ENCODE measurements around the gene ZBP1.
A peak's percentile ranks its signal among the peaks of the same experiment; 100 is the strongest.

The ZBP1 gene

GRCh38 chr20:57658833-57659516 is 38.7 kb upstream of the ZBP1 start:
- peak; percentile 20 for DNase-seq (ENCODE audit: extremely low spot score)
- TF ChIP-seq CTCF (IDR thresholded peaks at IDR 0.05; ENCODE audit: control extremely low read depth, extremely low read depth, low read depth, missing control alignments), result no peak
- ChIA-PET CTCF (no interaction called here), POLR2A (no interaction called here)

GRCh38 chr20:57658447-57658832 is 38.2 kb upstream of the ZBP1 start:
- DNase-seq (ENCODE audit: extremely low spot score), result peak; percentile 17
- POLR2A ChIA-PET, result no interaction called here
- CTCF ChIA-PET, result no interaction called here
- no peak for TF ChIP-seq CTCF (IDR thresholded peaks at IDR 0.05; ENCODE audit: control extremely low read depth, extremely low read depth, low read depth, missing control alignments)

GRCh38 chr20:57657535-57658446 is 37.6 kb upstream of the ZBP1 start:
- TF ChIP-seq CTCF (IDR thresholded peaks at IDR 0.05; ENCODE audit: control extremely low read depth, extremely low read depth, low read depth, missing control alignments), result no peak
- ChIA-PET CTCF (no interaction called here), POLR2A (no interaction called here)
- peak; percentile 31 for DNase-seq (ENCODE audit: extremely low spot score)

GRCh38 chr20:57656821-57657534 is 36.8 kb upstream of the ZBP1 start:
- ChIA-PET POLR2A (no interaction called here), CTCF (interaction anchor here (1.1 to 6.1 kb wide), 2 partner anchors 12 to 429 kb away, joined by 3 to 47 read pairs; no protein-coding TSS in a partner anchor)
- TF ChIP-seq CTCF (IDR thresholded peaks at IDR 0.05; ENCODE audit: control extremely low read depth, extremely low read depth, low read depth, missing control alignments), result no peak
- peak; percentile 19 for DNase-seq (ENCODE audit: extremely low spot score)

- CTCF ChIA-PET, result interaction anchor here (1.0 to 6.1 kb wide), 4 partner anchors 11 to 430 kb away, joined by 3 to 47 read pairs (median 8); no protein-coding TSS in a partner anchor
- DNase-seq (ENCODE audit: extremely low spot score), result peak; percentile 15
- POLR2A ChIA-PET, result no interaction called here
- TF ChIP-seq CTCF (IDR thresholded peaks at IDR 0.05; ENCODE audit: control extremely low read depth, extremely low read depth, low read depth, missing control alignments), result no peak
These were observed 36.1 kb upstream of the ZBP1 start for GRCh38 chr20:57656252-57656820.

- ChIA-PET POLR2A (no interaction called here), CTCF (interaction anchor here (1.0 to 6.1 kb wide), 3 partner anchors 11 to 431 kb away, joined by 3 to 47 read pairs (median 12); no protein-coding TSS in a partner anchor)
- TF ChIP-seq CTCF (IDR thresholded peaks at IDR 0.05; ENCODE audit: control extremely low read depth, extremely low read depth, low read depth, missing control alignments), result no peak
- peak; percentile 17 for DNase-seq (ENCODE audit: extremely low spot score)
These were observed 35.6 kb upstream of the ZBP1 start for GRCh38 chr20:57655809-57656155.

Measured in GM10248 (cell line).